ENCODE measurements around the gene USP48.

GRCh38 chr1:21742578-21742977, 40.4 kb downstream of the USP48 start:
- TF ChIP-seq POLR2A (IDR thresholded peaks at IDR 0.05): no peak
- TF ChIP-seq, protein P1, sequence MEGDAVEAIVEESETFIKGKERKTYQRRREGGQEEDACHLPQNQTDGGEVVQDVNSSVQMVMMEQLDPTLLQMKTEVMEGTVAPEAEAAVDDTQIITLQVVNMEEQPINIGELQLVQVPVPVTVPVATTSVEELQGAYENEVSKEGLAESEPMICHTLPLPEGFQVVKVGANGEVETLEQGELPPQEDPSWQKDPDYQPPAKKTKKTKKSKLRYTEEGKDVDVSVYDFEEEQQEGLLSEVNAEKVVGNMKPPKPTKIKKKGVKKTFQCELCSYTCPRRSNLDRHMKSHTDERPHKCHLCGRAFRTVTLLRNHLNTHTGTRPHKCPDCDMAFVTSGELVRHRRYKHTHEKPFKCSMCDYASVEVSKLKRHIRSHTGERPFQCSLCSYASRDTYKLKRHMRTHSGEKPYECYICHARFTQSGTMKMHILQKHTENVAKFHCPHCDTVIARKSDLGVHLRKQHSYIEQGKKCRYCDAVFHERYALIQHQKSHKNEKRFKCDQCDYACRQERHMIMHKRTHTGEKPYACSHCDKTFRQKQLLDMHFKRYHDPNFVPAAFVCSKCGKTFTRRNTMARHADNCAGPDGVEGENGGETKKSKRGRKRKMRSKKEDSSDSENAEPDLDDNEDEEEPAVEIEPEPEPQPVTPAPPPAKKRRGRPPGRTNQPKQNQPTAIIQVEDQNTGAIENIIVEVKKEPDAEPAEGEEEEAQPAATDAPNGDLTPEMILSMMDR (IDR thresholded peaks at IDR 0.05): no peak

Measured in Peyer's patch (tissue), 4 donors.